Sigmoid colon (tissue), 4 donors: Measurements from ENCODE around the gene TTC33.

ENCODE experiments used
- CTCF ChIP-seq, 4 experiments: fragments of 450-650 bp in 3 of 4; fragments of 200-600 bp in 1 of 4; IDR thresholded peaks; one replicate each; pipeline ENCODE4 v1.5.1; 2016 to 2019; ENCODE audit warnings: antibody characterized with exemption in 4 of 4, mild to moderate bottlenecking in 3 of 4, moderate library complexity in 2 of 4
- EP300 ChIP-seq, 4 donors: sonication (generic); formaldehyde crosslinking; IDR thresholded peaks; one replicate each; pipeline ENCODE4 v1.6.1; 2017; ENCODE audit warnings: antibody characterized with exemption in 4 of 4
- POLR2A ChIP-seq, 2 donors: fragments of 450-650 bp; IDR thresholded peaks; one replicate each; pipeline ENCODE4 v1.6.1; 2016; ENCODE audit warnings: antibody characterized with exemption in 2 of 2, mild to moderate bottlenecking in 2 of 2, moderate library complexity in 2 of 2
- POLR2AphosphoS5 ChIP-seq, 4 donors: sonication (generic); formaldehyde crosslinking; IDR thresholded peaks; one replicate each; pipeline ENCODE4 v1.6.1; 2017; ENCODE audit warnings: antibody characterized with exemption in 4 of 4

GRCh38 chr5:40483316-40483715 is 272.4 kb downstream of the TTC33 start:
- TF ChIP-seq POLR2A (IDR thresholded peaks at IDR 0.05) = no peak
- TF ChIP-seq CTCF (IDR thresholded peaks at IDR 0.05) = no peak
- TF ChIP-seq EP300 (IDR thresholded peaks at IDR 0.05) = no peak
- no peak for TF ChIP-seq POLR2AphosphoS5 (IDR thresholded peaks at IDR 0.05)
